Muscle of back (tissue), 11 donors: ENCODE results near the gene GPR83. TPM values are rescaled to one million over a fixed set of nuclear protein-coding genes. Genes with fewer than 3 reads are reported as not detected.
A peak's percentile ranks its signal among the peaks of the same experiment; 100 is the strongest.
"Not testable (repeated sequence)": the region's sequence is repeated elsewhere in the genome, so short reads cannot be mapped to it uniquely, and the experiment has no call there.

Source experiments
- DNase-seq, 3 donors: peaks; one replicate each; pipeline versions ENCODE4 v3.0.0 to v3.0.0-alpha.2; 2013
- polyA plus RNA-seq, 10 donors: library from polyadenylated mRNA; unstranded; fragments of 120-200 nt; gene quantifications; one replicate each; pipeline ENCODE4 v1.2.1, GENCODE V29; 2013; ENCODE audit not compliant: insufficient read length in 10 of 10

The GPR83 gene
- polyA plus RNA-seq, 10 donors = 0.09 to 0.39 (median 0.17) TPM; not detected in 1

DNA sequence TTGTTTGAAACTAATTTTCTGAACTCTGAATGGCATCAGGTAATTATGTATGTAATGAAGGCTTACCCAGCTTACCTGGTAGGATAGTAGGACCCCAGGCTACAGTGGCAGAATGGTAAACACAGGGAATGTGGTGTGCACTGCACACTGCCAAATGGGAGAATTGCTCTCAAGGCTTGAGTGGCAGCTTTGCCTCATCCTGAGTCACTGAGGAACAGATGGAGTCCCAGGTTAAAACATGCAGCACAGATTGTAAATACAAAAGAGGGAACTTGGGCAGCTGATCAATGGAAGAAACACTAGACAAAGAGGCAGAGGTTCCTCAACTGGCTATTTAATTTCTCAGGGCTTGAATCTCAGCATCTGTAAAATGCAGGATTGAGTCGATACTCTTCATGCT, 24.4 kb downstream of the GPR83 start:
- DNase-seq = no peak

DNA sequence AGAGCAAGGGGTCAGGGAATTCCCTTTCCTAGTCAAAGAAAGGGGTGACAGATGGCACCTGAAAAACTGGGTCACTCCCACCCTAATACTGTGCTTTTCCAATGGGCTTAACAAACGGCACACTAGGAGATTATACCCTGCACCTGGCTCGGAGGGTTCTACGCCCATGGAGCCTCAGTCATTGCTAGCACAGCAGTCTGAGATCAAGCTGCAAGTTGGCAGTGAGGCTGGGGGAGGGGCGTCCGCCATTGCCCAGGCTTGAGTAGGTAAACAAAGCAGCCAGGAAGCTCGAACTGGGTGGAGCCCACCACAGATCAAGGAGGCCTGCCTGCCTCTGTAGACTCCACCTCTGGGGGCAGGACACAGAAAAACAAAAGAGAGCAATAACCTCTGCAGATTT, 30.6 kb downstream of the GPR83 start:
- not testable (repeated sequence) for DNase-seq

DNA sequence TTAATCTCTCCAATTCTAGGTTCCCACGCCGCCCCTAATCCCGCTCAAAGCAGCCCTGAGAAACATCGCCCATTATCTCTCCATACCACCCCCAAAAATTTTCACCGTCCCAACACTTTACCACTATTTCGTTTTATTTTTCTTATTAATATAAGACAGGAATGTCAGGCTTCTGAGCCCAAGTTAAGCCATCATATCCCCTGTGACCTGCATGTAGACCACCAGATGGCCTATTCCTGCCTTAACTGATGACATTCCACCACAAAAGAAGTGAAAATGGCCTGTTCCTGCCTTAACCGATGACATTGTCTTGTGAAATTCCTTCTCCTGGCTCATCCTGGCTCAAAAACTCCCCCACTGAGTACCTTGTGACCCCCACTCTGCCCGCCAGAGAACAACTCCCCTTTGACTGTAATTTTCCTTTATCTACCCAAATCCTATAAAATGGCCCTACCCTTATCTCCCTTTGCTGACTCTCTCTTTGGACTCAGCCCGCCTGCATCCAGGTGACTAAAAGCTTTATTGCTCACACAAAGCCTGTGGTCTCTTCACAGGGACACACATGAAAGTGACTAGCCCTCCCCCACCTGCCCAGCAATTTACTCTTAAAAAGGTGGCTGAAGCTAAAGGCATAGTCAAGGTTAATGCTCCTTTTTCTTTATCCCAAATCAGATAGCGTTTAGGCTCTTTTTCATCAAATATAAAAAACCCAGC, 50.2 kb downstream of the GPR83 start:
- DNase-seq = not testable (repeated sequence)

DNA sequence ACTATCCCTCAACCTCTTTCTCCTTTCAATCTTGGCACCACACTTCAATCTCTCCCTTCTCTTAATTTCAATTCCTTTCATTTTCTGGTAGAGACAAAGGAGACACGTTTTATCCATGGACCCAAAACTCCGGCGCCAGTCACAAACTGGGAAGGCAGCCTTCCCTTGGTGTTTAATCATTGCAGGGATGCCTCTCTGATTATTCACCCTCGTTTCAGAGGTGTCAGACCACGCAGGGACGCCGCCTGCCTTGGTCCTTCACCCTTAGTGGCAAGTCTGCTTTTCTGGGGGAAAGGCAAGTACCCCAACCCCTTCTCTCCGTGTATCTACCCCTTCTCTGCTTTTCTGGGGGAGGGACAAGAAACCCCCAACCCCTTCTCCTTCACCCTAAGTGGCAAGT, 54.9 kb downstream of the GPR83 start:
- DNase-seq = not testable (repeated sequence)

DNA sequence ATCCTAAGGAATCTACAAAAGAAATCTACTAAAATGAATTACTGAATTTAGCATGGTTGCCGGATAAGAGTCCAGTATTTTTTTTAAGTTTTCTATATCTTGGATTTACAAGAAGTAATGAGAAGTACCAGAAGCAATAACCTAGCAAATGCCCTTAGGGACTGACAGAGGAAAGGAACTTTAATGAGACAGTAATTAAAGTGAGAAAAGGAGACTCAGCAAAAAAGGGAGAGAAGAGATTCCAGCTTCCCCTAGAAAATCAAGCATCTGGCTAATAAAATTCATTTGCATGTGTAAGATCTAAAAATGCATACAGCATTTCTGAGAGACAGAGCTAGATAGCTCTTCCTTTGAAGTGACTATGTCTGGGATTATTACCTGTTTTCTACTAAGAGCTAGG, 57.7 kb downstream of the GPR83 start:
- DNase-seq = no peak

DNA sequence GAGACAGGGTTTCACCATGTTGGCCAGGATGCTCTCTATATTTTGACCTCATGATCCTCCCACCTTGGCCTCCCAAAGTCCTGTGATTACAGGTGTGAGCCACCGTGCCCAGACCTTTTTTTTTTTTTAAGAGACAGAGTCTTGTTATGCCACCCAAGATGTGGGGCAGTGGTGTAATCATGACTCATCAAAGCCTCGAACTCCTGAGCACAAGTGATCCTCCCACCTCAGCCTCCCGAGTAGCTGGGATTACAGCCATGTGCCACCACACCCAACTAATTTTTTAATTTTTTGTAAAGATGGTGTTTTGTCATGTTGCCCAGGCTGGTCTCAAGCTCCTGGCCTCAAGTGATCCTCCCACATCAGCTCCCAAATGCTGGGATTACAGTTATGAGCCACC, 59.0 kb downstream of the GPR83 start:
- DNase-seq = no peak

DNA sequence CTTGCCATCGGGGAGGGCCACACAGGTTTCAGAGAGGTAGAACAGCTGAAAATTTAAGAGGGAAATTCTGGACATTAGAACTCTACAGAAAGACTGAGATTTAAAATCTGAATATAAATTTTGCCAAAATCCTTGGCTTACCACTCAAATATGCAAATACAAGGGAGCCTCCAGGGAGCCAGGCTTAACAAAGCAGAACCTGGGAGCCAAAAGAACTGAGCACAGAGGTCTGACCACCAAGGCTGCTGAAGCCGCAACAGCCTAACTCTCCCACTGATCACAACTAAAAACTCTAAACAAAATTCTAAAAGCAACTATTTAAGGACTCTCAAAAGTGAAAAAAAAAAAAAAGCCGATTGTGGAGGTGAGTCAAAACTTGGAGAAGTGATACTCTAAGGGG, 62.6 kb downstream of the GPR83 start:
- DNase-seq = peak in 1 of 3 donors; percentile 37

DNA sequence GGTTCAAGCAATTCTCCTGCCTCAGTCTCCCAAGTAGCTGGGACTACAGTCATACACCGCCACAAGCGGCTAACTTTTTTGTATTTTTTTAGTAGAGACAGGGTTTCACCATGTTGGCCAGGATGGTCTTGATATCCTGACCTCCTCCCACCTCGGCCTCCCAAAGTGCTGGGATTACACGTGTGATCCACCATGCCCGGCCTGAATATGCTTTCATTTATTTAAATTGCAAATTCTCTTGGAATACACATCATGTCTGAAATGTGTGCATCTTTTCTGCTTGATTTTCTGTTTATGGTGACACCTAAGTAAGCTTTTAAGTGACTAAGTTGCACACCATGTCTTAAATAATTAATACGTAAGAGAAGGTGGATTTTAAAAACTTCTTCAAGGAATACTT, 65.2 kb downstream of the GPR83 start:
- DNase-seq = no peak

DNA sequence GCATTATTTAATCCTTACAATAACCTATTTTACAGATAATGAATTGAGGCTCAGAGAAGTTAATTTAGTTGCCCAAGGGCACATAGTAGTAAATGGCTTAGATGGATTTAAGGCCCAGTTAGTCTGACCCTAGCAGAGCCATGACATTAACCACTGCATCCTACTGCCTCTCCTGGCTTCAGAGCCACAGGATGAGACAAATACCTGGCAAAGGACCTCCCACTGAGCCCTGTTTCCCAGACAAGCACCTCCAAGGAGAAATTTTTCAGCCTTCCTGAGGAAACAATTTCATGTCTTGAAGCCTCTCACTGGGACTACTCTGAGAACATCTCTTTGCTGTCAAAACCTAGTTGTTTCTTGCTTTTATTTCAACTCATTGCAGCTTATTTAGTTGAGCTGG, 68.4 kb downstream of the GPR83 start:
- no peak for DNase-seq

DNA sequence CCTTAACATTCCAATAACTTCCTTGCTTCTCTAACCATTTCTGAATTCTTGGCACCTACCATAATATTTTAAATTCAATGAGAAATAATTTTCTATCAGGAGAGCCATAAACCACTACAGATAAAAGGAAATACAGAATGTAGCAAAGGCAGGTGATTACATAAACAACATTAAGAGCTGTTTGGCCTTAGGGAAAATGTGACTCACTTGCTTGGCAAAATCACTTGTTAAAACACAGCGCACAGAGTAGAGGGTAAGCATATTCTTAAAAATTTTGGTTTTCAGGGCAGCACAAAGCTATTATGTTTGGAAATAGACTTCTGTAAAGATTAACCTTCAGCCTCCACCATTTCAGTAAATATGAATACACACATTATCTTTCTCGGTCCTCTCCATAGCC, 70.4 kb downstream of the GPR83 start:
- DNase-seq = no peak

DNA sequence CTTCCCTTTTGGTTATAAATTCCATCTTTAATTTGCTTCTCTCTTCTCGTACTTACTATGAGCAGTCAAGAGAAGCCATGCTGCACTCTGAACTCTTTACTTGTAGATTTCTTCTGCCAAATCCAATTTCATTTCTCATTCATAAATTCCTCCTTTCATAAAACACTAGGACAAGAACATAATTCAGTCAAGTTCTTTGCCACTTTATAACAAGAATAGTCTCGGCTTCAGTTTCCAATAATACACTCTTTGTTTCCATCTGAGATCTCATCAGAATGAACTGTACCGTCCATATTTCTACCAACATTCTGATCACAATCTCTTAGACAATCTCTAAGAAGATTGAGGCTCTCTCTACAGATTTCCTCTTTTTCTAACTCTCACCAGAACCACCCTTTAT, 71.7 kb downstream of the GPR83 start:
- DNase-seq = no peak

DNA sequence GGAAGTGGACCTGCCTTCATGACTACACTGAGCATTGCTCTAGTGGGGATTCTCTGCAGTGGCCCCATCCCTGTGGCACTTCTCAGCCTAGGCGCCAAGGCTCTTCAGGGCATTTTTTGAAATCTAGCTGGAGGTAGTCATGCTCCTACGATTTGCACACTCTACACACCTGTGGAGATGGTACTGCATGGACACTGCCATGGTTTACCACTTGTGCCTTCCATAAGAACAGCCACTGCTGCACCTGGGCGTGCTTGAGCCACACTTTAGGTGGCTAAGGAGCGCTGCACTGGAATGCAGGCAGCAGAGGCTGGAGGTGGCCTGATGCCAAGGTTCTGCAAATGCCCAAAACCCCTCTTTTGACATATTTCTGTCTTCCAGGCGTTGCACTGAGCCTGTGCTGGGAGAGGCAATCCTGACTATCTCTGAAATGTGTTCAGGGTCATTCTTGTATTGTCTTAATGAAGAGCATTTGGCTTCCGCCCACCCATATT, 72.6 kb downstream of the GPR83 start:
- DNase-seq = no peak

Other genes starting within 250 kb of the GPR83 start
- not detected for gene IZUMO1R, start 96.8 kb downstream of the GPR83 start, polyA plus RNA-seq
- 10 to 100 TPM; 11.4 to 16.6 (median 14.8) TPM for gene MRE11, start 92.4 kb upstream of the GPR83 start, polyA plus RNA-seq
- gene ANKRD49, start 92.6 kb upstream of the GPR83 start, polyA plus RNA-seq = 10 to 100 TPM; 10.4 to 15.8 (median 13.1) TPM
- gene C11orf97, start 111.0 kb upstream of the GPR83 start, polyA plus RNA-seq = not detected
- gene FUT4, start 142.5 kb upstream of the GPR83 start, polyA plus RNA-seq = 1 to 10 TPM; 5.6 to 7.4 (median 6.3) TPM
- gene PIWIL4, start 165.9 kb upstream of the GPR83 start, polyA plus RNA-seq = 1 to 10 TPM; 3.1 to 6.8 (median 4.6) TPM